NCI-H2081 treated with DMSO at 0.1 percent for 48 hours (cell line): ENCODE results near the gene RBCK1.
A peak's percentile ranks its signal among the peaks of the same experiment; 100 is the strongest.
"Not testable (repeated sequence)": the region's sequence is repeated elsewhere in the genome, so short reads cannot be mapped to it uniquely, and the experiment has no call there.

Experiments
- DNase-seq: peaks from one replicate; lab custom pipeline; 2025; lab: John Stamatoyannopoulos, UW

Gene RBCK1

DNA sequence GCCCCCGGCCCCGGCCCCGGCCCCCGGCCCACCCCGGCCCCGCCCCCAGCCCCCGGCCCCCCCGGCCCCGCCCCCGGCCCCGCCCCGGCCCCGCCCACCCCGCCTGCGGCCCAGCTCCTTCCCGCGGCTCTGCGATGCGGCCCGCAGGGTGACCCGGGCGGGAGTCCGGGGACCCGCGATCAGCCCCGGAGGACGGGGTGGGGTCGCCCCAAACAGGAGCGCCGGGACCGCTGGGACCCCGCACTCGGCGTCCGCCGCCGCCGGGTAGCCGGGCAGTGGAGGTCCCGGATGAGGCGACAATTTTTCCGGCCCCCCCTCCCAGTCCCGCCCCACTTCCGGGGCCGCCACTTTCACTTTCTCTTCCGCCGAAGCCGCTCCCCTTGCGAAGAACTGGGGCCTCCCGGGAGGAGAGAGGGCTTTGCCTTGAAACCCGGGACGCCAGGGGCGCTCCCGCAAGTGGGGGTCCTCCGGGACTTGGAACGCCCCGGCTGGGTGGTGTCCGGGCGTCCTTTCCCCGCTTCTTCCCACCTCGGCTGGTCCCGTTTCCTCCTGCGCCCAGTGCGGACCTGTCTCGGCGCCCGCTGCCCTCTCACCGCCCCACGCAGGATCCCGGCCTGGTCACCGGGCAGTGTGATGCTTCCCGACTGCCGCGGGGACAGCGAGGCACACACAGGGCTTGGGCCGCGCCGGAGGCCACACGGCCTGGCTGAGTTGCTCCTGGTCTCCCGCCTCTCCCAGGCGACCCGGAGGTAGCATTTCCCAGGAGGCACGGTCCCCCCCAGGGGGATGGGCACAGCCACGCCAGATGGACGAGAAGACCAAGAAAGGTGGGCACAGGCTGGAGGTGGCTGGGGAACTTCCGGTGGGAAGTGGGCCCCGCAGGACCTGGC is at the start of gene RBCK1:
Gene RBCK1 (plus strand): TSS at position 347 of the 890 bp plus-strand sequence. CDS start 459 bp downstream, at position 806.
- peak; percentile 27 for DNase-seq

DNA sequence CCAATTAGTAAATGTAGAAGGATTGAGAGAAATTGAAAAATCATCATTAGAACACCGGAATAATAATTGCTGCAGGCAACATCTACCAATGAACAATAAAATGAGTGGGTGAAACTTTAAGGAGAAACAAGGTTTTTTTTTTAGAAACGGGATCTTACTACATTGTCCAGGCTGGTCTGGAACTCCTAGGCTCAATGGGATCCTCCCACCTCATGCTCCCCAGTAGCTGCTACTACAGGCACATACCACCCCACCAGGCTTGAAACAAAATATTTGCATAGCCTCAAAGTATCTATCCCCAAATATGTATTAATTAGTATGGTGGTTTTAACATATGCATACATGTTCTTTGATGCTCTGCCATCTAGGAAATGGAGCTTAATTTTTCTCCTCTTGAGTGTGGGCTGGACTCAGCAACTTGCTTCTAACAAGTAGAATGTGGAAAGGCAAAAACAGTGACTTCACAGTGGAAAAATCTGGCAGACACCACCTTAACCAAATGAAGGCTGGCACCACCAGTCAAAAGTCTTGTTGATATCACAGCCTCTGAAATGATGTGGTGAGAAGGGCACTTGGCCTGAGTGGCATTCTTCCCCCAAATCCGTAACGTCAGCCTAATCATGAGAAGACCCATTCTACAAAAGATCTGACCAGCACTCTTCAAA is 49.1 kb upstream of the RBCK1 start:
- no peak for DNase-seq

DNA sequence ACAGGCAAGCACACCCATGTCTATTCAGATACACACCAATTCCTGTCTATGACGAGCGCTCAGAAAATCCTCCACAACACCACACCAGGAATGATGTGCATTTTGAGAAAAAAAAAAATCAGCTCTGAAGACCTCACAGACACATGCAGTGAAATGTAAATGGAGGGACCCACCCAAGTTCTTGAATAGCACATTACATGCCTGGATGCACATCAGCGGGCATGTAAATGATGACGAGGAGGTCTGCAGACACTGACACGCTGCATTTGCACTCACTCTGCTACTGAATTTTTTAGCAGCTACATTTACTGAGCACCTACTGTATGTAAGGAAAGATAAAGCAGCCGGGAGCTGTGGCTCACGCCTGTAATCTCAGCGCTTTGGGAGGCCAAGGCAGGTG is 46.5 kb upstream of the RBCK1 start:
- no peak for DNase-seq

DNA sequence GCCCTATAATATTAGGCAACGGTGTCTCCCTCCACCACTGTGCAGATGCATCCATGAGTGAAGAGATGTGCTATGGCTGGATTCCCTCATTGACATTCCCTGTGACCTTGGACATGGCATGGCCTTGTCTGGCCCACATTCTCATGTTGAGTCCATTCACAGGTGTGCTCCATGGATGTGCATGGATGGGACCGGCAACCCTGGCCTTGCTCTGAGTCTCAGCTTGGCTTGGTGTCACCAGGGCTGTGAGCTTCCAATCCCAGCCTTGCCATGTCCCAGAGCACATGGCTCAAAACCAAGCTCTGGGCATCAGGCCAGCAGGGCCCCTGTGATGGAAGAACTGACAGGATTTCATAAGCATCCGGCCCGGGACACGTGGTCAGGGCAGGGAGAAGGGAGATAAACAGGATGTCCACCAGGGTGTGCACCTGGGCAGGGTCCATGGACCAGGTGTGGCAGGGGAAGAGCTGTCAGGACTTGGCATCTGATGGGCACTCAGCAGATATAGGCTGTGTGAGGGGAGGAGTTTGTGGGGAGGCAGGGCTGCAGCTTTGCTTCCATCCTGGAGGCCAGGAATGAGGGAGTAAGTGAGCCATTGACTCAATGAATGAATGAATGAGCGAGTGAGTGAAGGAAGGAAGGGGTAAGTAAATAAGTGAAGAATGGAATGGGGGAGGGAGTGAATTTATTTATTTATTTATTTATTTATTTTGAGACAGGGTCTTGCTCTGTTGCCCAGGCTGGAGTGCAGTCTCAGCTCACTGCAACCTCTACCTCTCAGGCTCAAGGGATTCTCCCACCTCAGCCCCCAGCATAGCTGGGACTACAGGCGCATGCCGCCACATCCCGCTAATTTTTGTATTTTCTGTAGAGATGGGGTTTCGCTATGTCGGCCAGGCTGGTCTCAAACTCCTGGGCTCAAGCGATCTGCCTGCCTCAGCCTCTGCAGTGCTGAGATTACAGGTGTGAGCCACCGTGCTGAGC is 45.5 kb upstream of the RBCK1 start:
- no peak for DNase-seq

DNA sequence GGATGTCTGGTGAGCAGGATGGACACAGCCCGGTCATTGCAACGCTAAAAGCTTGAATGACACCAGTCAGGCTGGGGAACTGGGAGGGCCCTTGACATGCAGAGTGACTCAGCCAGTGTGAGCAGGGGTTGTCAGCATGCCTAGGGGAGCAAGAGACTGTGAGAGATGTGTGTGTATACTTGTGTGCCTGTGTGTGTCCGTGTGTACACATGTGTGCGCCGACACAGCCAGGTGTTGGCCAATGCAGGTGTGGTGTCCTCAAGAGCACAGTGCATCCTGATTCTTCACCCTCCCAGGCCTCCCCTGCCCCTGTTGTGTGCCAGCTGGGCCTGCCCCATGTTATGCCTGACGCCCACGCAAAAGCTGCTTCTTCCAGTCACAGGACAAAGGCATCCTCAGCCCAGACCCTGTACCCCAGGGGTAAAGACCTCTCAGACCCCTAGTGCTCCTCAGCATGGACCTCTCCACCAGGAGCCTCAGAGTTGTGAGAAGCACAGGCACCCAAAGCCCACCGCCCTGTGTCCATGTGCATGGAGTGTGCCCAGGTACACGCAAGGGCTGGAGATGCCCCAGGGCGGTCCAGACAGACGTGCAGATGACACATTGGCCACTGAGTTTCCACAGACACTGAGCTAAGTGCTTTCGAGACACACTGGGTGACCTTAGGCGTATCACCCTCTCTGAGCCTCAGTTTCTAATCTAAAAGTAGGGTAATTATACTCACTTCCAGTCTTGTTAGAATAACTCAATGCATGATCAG is 44.6 kb upstream of the RBCK1 start:
- no peak for DNase-seq

DNA sequence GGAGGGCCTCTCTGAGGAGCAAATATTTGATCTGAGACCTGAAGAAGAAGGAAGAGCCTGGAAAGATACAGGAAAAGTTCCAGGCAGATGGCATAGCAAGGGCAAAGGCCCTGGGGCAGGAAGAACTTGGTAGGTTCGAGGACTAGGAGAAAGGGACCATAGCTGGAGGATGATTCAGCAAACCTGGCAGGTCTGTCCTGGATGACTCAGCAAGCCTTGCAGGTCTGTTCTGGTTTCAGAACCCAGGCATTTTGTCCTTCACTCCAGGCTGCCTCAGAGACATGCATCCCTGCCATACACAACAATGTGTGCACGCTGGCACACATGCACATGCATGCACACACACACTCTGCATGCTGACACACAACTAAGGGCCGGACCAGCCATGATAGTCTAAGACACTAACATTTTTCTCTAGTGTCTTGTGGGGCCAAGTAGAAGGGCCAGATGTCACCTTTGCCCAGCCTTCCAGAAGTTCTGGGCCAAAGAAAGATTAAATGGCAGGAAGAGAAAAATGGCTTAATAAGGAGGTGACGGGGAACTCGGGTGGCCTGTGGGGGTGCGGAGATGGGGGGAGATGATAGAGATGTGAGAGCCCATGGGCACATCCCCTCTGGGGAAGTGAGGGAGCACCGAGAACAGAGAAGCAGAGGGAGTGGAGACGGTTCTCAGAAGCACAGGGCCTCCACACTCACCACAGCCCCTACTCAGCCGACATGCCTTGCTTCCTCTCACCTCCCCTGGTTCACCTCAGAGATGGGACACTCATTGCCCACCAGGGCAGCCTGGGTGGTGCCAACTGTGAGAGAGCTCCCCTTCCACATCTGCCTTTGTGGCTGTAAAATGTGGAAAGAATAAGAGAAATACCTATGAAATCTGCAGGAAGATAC is 42.9 kb upstream of the RBCK1 start:
- DNase-seq, result no peak

DNA sequence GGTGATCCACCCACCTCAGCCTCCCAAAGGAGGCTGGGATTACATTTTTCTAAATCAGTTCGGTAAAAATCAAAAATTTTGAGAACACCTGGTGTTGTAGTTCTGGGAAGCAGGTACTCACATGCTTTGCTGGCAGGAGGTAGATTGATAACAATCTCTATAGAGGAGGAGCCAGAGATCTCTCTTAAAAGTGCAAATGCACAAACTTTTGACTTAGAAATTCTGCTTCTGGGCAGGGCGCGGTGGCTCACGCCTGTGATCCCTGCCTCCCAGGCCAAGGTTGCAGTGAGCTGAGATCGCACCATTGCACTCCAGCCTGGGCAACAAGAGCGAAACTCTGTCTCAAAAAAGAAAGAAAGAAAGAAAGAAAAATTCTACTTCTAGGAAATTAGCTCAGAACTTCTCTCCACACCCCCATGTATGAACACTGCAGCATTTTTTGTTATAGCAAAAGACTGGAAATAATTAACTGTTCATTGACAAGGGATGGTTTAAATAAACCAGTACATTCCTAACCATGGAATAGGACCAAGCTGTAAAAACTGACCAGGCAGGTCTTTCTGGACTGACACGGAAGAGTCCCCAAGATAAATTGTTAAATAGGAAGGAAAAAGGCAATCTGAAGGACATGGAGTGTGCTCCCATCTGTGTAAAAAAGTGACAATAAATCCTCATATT is 41.9 kb upstream of the RBCK1 start:
- no peak for DNase-seq

DNA sequence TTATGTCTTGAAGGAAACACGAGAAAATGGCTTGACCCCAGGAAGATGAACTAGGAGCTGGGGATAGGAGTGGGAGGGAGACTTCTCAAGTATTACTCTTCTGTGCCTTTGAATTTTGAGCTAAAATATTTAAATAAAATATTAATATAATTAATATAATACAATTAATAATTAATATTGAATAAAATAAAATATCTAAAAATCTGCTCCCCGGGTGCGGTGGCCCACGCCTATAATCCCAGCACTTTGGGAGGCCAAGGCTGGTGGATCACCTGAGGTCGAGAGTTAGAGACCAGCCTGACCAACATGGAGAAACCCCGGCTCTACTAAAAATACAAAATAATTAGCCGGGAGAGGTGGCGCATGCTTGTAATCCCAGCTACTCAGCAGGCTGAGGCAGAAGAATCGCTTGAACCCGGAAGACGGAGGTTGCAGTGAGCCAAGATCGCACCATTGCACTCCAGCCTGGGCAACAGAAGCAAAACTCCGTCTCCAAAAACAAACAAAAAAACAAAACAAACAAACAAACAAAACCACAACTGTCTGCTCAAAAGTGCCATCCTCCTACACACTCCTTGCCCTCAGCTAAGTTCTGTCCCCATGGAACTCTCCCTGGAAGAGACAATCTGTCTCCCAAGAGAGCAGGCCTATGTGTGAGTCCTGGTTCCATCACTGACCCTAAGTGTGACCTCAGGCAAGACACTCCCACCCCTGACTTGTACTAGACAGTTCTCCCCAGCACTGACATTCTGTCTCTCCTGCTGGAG is 41.2 kb upstream of the RBCK1 start:
- no peak for DNase-seq

DNA sequence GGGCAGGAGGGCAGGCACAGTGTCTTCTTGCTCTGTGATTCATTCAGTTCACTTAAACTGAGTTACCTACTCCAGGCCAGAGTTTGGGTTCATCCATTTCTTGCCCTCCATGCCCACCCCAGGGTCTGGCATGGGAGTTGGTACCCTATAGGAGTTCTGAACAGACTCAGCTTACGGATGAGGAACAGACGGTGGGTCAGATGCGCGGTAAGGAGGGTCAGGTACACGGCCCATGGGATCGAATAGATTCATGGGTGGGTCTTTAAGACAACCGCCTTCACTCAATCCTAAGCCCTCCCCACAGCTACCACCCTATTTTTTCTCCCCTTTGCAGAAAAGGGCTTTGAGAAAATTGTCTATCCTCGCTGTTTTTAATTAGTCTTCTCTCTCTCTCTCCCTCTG is 40.6 kb upstream of the RBCK1 start:
- DNase-seq, result no peak

DNA sequence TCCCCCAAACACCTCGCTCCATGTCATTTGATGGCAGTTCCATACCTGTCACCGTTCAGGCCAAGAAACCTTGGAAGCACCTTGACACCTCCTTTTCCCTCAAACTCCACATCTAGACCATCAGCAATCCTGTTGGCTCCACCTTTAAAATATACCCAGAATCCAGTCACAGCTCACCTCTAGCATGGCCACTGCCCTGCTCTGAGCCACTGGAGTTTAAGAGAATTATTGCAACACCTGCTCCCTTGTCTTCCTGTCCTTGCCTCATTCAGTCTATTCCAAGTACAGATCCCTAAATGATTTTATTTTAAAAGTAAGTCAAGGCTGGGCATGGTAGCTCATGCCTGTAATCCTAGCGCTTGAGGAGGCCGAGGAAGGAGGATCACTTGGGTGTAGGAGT is 39.2 kb upstream of the RBCK1 start:
- no peak for DNase-seq

DNA sequence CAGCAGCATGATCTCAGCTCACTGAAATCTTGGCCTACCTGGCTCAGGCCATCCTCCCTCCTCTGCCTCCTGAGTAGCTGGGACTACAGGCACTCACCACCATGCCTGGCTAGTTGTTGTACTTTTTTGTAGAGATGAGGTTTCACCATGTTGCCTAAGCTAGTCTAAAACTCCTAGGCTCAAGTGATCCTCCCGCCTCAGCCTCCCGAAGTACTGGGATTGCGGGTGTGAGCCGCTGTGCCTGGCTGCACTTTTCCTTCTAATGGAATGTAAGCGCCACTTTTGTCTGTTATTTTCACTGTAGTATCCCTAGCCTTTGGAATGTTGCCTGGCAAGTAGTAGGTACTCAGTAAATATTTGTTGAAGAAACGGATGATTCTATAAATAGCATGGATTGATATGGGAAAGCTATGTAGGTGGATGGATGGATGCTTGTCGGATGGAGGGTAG is 37.9 kb upstream of the RBCK1 start:
- DNase-seq, result no peak

DNA sequence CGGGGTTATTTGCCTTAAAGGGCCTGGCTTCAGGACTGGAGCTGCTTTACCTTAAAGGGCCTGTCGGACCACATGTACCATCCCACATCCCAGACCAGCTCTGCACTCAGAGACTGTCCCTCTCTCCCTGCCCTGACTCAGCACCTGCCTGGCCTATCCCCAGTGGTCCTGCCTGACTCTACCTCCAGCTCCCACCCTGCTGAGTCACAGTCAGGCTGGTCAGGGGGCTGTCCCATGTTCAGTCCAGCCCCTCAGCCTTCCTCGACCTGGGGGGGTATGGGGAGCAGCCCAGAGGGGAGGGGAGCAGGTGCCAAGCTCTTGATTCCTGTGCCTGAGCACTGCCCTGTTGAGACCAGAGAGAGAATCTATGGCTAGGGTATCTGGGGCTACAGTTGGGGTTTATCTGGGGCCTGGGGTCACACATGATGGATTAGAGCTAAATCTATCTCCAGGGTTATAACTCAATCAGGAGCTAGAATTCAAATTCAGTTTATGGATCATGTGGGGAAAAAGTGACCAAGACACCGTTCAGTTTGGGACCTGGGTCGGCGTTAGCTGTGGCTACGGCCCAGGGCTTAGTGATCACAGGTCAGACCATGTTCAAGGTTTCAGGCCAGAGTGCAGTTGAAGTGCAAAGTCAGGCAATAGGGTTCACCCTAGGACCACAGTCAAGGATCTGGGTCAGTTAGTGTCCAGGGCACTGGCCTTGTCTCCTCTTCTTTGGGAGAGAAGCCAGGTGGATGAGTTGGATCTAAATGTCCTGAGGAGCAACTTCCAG is 36.9 kb upstream of the RBCK1 start:
- DNase-seq, result no peak

DNA sequence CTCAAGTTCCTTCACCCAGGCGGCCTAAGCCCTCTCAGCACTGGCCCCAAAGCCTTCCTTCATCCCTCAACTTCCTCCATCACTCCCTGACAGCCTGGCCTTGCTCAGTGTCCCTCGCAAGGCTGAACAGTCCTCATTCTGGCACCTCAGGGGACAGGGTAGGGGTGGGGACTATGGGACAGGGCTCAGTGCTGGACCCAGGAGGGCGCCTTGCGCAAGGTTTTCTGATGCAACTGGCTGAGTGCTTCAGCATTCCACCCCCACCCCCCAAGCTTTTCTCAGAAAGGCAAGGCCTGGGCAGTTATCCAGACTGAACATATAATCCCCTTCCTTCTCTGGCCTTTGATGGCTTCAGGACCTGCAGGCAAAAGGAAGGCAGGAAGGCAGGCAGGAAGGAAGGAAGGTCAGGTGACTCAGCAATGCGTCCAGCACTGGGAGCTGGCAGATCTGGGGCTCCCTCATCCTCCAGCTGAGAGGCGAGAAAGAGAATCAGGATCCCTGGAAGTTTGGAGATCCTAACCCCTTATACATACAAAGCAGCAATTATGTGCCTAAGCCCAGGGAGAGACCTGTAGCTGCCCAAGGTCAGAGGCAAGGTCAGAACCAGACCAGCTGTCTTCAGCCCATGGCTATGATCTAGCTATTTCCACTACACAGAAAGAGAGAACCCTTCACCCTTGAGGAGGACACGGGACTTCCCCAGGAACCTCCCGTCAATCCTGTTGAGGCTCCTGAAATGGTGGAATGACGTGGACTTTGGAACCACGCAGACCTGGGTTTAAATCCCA is 36.1 kb upstream of the RBCK1 start:
- no peak for DNase-seq

DNA sequence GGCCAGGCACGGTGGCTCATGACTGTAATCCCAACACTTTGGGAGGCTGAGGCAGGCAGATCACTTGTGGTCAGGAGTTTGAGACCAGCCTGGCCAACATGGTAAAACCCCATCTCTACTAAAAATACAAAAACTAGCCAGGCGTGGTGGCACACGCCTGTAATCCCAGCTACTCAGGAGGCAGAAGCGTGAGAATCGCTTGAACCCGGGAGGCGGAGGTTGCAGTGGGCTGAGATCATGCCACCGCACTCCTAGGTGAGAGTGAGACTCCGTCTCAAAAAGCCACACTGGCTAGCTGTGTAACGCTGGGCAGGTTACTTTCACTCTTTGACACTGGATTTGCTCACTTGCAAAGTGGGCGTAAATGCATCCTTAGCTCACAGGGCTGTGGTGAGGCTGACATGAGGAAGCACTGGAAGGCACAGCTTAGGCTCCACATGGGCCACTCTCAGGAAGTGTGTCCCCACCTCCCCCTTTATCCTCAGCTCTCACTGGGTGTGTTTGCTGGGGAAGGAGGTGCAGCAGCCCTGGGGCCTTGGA is 35.5 kb upstream of the RBCK1 start:
- DNase-seq, result not testable (repeated sequence)

DNA sequence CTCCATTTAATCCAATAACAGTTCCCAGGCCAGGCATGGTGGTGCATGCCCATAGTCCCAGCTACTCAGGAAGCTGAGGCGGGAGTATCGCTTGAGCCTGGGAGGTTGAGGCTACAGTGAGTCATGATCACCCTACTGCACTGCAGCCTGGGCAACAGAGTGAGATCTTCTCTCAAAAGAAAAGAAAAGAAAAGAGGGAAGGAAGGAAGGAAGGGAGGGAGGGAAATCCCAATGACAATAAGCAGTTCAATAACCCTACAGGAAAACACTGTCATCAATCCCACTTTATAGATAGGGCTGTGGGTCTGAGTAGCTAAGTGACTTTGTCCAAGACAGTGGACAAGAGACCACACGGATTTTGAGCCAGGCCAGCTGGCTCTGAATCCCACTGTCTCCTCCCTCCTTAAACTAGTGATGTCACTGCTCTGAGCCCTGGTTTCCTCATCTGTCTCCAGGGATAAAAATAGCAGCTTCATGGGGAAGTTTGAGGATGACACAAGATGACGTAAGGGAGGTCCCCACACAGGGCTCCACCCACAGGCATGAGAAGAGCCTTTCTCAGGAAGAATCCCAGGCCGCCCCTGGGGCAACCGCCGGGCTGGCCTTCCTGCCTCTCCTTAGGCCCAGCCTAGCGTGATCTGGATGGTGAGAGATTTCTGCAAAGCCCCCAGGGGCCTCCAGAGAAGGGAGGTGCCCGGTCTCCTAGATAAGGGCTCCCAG is 34.8 kb upstream of the RBCK1 start:
- no peak for DNase-seq

DNA sequence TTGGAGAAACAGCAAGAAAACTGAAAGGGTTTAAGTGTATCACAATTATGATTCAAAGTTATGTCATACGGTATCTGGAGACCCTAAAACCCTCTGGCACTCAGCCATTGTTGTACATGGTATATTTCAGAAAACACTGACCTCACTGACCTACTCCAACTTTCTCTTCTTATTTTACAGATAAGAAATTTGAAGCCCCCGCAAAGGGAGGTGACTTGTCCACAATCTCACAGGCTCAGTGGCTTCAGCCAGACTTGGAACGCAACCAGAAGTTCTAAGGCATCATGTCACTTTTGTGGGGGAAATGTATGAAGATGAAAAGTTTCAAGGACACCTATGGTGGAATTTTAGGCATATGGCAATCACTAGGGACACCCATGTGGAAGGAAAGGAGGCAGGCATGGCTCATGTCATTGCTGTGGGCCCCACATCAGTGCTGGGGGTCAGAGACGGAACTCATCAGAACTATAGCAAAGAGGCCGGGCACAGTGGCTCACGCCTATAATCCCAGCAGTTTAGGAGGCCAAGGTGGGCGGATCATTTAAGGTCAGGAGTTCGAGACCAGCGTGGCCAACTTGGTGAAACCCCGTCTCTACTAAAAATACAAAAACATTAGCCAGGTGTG is 32.7 kb upstream of the RBCK1 start:
- DNase-seq, result no peak
